Measurements from ENCODE around the gene CYRIA. TPM values are rescaled to one million over a fixed set of nuclear protein-coding genes. Genes with fewer than 3 reads are reported as not detected.

Gene CYRIA
- polyA plus RNA-seq, 2 of the 4 experiments (the other 2 are of a cell fraction) = 0.01 to 0.08 TPM

- POLR2A ChIA-PET = no interaction called here
- no peak overlapping the region for H3K4me3 ChIP-seq
- ATAC-seq = peak in 1 of 2 experiments; percentile 46; a peak in 3 of 6 replicates
Observed at GRCh38 chr2:16650287-16651249, 15.1 kb downstream of the CYRIA start.

GRCh38 chr2:16649353-16650286 is 16.0 kb downstream of the CYRIA start:
- FAIRE-seq = no peak
- POLR2A ChIA-PET = no interaction called here

More at GRCh38 chr2:16650287-16651249, 15.1 kb downstream of the CYRIA start:
- CTCF ChIA-PET = interaction anchor here (1.4 to 2.2 kb wide), 3 partner anchors 11 to 107 kb away, joined by 3 to 6 read pairs (median 5); no protein-coding TSS in a partner anchor
- Histone ChIP-seq H3K4me2 (peak overlapping the region; percentile 59), H3K27ac (no peak overlapping the region), H3K4me1 (no peaks in the 10 kb centered on the region), H3K9me3 (no peaks in the 10 kb centered on the region)
- FAIRE-seq (no peak), DNase-seq (ENCODE audit: low read depth in 1 of 2, low spot score in 1 of 2) (no peak)
- 50% methylated on average over 12 of the region's 12 CpGs for WGBS (ENCODE audit: missing lambda C conversion rate)
- TF ChIP-seq MYC (IDR thresholded peaks at IDR 0.05; ENCODE audit: borderline replicate concordance, low read length) (no peak), CHD2 (IDR thresholded peaks at IDR 0.05; ENCODE audit: low read length, partially characterized antibody) (no peak), MAX (IDR thresholded peaks at IDR 0.05) (no peak)

More at GRCh38 chr2:16649353-16650286, 16.0 kb downstream of the CYRIA start:
- DNase-seq (ENCODE audit: low read depth in 1 of 2, low spot score in 1 of 2) (no peak), ATAC-seq (peak; percentile 46 to 52; a peak in 5 of 6 replicates)
- H3K4me3 ChIP-seq = no peak overlapping the region
- CTCF ChIA-PET = interaction anchor here (0.8 kb wide), 1 partner anchor 107 kb away, joined by 3 read pairs; no protein-coding TSS in a partner anchor
- H3K4me2 ChIP-seq = no peak overlapping the region
- H3K27ac ChIP-seq = no peak overlapping the region
- TF ChIP-seq CBX8 (IDR thresholded peaks at IDR 0.05) = no peak
- no peak for TF ChIP-seq RAD21 (conservative IDR thresholded peaks at IDR 0.05 in 1 of 2, IDR thresholded peaks at IDR 0.05 in 1 of 2)
- no peak for TF ChIP-seq CBX2 (IDR thresholded peaks at IDR 0.05; ENCODE audit: borderline replicate concordance, low read depth)
- no peak for TF ChIP-seq JUNB (IDR thresholded peaks at IDR 0.05)
- TF ChIP-seq PBX3 (IDR thresholded peaks at IDR 0.05) = no peak
- no peak for TF ChIP-seq ZC3H11A (IDR thresholded peaks at IDR 0.05)
- no peak for TF ChIP-seq SREBF2 (IDR thresholded peaks at IDR 0.05)
- no peak for TF ChIP-seq HMGXB4 (CRISPR knock-in tag; IDR thresholded peaks at IDR 0.05; ENCODE audit: borderline replicate concordance)
- no peak for TF ChIP-seq EHMT2 (IDR thresholded peaks at IDR 0.05; ENCODE audit: low read depth)
- TF ChIP-seq REST (IDR thresholded peaks at IDR 0.05) = no peak
- TF ChIP-seq FOSL2 (IDR thresholded peaks at IDR 0.05) = no peak
- TF ChIP-seq FOSL2 (CRISPR knock-in tag; IDR thresholded peaks at IDR 0.05) = no peak
- TF ChIP-seq KDM1A (IDR thresholded peaks at IDR 0.05; ENCODE audit: low read depth) = no peak
- no peak for TF ChIP-seq MYC (IDR thresholded peaks at IDR 0.05; ENCODE audit: borderline replicate concordance, low read length)
- TF ChIP-seq ATOH8 (CRISPR knock-in tag; IDR thresholded peaks at IDR 0.05; ENCODE audit: low read depth) = no peak
- TF ChIP-seq JUN (IDR thresholded peaks at IDR 0.05) = no peak
- TF ChIP-seq NPAS2 (CRISPR knock-in tag; IDR thresholded peaks at IDR 0.05; ENCODE audit: borderline replicate concordance) = no peak
- TF ChIP-seq TP53 (CRISPR knock-in tag; IDR thresholded peaks at IDR 0.05) = no peak
- 46% methylated on average over 9 of the region's 9 CpGs for WGBS (ENCODE audit: missing lambda C conversion rate)
- H3K4me1 ChIP-seq = no peaks in the 10 kb centered on the region
- no peaks in the 10 kb centered on the region for H3K9me3 ChIP-seq
